ENCODE measurements around the gene TMEM151B.
"Not testable (repeated sequence)": the region's sequence is repeated elsewhere in the genome, so short reads cannot be mapped to it uniquely, and the experiment has no call there.

TMEM151B gene

DNA sequence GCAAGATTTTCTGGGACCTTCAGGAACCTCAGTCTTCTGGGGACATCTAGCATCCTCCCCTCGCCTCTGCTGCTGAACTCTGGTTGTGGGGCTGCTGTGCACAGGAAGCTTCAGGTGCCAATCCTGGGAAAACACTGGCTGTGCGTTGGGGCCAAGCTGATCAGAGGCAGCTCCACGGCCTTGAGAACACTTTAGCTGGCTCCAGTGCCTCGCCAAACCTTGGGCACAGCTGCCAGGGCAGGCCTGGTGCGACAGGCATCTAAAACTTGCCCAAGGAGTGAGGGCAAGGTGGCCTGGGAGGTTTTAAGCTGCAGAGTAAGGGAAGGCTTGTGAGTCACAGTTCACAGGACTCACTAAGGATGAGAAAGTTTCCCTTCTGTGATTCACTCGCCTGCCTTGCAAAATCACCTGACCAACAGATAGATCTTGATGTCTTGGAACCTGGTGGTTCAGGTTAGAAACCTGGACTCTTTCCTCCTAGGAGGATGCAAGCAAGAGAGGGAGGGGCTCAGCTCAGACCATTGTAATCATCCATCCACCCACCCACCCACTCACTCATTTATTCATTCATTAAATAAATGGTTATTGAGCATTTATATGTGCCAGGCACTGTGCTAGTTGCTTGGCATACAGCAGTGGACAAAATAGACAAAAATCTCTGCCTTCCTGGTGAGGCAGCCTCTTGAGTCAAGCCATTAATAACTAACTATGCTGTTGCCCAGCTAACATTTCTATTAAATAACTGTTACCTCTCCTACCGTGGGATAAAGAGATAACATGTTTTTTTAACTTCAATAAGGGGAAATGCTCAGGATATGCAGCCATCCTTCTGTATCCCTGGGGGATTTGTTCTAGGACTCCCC is 69.7 kb downstream of the TMEM151B start:
- no peak for DNase-seq

DNA sequence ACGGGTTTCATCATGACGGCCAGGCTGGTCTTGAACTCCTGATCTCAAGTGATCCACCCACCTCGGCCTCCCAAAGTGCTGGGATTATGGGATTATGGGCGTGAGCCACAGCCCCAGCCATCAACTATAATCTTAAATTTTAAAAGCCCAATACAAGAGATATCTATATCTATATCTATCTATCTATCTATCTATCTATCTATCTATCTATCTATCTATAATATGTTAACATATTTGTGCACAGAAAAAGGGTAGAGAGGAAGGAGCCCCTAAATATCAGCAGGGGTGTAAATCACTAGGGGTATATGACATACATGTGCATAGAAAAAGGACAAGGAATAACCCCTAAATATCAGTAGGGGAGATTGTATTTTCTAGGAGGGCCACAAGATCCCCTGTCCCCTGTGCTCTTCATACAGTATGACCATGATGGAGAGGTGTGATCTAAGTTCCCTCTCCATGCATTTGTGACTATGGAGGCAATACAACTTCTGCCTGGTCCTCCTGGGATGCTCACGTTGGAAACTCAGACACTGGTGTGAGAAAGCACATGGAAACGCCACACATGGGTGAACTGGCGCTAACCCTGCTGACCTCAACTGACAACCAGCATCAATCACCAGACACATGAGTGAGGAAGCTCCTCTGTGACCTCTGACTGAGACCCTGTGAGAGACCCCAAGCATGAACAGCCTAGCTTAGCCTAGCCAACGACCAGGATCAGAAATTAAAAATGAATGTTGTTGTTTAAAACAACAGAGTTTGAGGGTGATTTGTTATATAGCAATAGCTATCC is 71.0 kb downstream of the TMEM151B start:
- no peak for DNase-seq

DNA sequence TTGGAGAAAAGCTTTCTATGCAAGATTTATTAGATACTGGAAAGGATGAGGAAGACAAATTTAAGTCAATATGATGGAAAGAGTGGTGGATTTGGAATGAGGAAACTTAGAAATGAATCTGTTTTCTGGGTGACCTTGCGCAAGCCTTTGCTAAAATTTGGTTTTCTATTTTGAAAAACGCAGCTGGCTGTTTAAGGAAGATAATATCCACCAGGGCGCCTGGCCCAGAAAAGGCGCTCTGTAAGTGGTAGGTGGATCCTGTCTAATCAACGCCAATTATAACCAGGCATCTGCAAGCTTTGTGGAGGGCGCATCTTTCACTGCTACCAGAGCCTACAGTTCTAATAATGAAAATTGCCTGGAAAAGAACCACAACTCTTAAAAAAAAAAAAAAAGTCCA is 71.8 kb downstream of the TMEM151B start:
- DNase-seq: no peak

DNA sequence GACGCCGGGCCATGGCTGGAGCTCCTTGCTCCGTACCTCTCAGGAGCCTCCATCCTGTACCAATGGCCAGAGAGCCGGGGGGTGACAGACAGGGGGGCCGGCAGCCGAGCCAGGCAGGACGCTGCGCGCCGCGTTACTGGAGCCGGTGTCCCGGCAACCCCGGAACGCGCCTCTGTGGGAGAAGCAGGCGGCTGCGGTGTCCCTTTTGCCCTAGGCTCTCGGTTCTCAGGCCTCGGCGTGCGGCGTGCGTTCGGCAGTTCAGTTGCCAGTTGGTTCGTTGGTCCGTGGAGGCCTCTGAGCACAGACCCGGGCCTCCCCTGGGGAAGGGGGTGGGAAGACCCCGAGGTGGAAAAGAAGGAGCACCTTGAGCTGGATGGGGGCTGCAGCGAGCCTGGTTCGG is 72.2 kb downstream of the TMEM151B start, which contains the start of gene SPATS1:
Gene SPATS1, plus strand, starts transcription at position 162 of the 400 bp plus-strand sequence. CDS start 446 bp downstream, outside the sequence.
- DNase-seq: no peak

DNA sequence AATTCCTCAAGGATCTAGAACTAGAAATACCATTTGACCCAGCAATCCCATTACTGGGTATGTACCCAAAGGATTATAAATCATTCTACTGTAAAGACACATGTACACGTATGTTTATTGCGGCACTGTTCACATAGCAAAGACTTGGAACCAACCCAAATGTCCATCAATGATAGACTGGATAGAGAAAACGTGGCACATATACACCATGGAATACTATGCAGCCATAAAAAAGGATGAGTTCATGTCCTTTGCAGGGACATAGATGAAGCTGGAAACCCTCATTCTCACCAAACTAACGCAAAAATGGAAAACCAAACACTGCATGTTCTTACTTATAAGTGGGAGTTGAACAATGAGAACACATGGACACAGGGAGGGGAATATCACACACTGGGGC is 76.6 kb downstream of the TMEM151B start:
- DNase-seq: not testable (repeated sequence)

DNA sequence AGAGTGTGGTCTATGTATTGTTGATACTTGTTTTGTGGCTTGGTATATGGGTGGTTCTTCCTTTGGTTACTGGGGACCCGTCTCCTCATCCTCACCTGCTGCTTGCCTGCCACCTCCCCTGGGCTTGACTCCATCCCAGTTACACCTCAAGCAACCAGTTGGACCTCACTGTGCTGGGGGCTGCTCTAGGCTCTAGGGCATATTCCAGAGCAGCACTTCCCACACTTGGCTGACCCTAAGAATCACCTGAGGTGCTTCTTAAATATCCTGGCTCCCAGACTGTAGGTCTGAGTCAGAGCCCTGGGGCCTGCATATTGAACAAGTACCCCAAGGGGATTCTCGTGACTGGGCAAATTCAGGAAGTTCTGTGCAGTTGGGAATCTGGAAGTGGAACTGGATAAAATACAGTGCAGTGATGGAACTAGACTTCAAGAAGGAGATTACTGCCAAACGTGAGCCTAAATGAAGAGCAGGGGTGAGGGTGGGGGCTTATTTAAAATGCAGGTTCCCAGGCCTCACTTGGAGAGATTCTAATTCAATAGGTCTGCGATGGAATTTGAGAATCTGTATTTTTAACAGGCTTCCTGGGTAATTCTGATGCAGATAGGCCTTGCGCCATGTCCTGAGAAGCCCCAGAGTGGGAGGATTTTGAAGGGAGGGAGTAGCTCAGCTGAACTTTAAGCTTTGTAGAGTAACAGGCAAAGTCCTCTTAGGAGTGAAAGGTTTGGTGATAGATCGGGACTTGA is 79.8 kb downstream of the TMEM151B start:
- no peak for DNase-seq

DNA sequence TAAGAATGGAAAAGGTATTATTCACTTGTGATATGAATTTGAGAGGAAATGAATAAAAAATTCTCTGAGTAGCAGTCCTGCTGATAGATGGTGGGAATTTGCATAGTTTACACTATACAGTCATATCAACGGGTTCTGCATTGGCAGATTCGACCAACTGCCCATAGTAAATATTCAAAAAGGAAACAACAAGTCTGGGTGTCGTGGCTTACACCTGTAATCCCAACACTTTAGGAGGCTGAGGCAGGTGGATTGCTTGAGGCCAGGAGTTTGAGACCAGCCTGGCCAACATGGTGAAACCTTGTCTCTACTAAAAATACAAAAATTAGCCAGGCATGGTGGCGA is 80.4 kb downstream of the TMEM151B start:
- DNase-seq: not testable (repeated sequence)

DNA sequence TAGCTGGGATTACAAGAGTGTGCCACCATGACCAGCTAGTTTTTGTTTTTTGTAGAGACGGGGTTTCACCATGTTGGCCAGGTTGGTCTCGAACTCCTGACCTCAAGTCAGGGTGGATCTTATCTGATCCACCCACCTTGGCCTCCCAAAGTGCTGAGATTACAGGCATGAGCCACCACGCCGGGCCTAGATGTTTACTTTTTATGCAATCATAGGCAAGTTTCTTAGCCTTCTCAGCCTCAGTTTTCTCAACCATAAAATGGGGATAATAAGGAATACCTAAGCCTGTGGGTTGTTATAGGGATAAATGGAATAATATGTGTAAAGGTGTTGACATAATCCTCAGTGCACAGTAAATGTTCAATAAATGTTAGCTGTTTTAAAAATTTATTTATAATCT is 82.0 kb downstream of the TMEM151B start:
- DNase-seq: no peak

DNA sequence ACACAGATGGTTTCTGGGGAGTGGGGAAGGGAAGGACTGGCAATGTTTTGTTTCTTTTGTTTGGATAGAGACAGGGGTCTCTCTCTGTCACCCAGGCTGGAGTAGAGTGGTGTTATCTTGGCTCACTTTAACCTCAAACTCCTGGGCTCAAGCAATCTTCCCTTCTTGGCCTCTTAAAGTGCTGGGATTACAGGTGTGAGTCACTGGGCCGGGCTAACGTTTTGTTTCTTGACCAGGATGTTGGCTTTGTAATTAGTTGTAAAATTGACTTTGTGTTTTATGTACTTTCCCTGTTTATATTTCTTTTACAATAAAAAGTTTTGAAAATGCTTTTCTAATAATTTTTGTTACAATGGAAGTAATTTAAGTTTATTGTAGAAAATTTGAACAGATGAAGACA is 83.1 kb downstream of the TMEM151B start:
- DNase-seq: no peak

DNA sequence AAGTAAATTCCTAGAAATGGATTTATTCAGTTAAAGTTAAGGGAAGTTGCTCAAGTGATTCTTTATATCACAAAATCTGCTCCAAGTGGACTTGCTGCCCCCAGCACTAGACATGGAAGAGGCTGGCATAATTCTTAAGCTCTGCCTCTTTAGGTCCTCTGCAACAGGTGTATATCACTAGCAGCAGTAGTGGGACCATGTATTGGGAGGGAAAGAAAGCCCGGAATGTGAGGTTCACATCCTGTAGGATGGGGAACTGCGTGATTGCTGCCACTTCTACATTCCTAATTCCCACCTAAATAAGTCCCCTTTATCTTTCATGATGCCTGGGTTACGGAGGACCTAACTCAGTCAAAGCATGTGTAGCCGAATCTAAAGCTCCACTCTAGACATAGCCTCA is 85.4 kb downstream of the TMEM151B start:
- no peak for DNase-seq

DNA sequence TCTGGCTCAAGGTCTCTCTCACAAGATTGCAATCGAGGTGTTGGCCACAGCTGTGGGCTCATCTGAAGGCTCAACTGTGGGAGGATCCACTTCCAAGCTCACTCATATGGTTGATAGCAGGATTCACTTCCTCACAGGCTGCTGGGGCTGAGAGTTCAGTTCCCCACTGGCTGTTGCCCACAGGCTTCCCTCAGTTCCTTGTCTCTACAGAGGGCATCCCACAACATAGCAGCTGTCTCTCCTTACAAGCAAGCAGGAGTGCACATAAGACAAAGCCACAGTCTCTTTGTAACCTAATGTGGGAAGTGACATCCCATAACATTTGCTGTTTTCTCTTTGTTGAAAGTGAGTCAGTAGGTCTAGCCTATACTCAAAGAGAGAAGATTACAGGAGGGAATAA is 86.2 kb downstream of the TMEM151B start:
- DNase-seq: no peak
